HS-27A (cell line): ENCODE results near the gene SUGCT.
"Not testable (repeated sequence)": the region's sequence is repeated elsewhere in the genome, so short reads cannot be mapped to it uniquely, and the experiment has no call there.

Source experiments
- DNase-seq: peaks from one replicate; pipeline ENCODE4 v3.0.0-alpha.2; 2012; ENCODE audit warnings: low read depth, missing footprints

Gene SUGCT

GRCh38 chr7:40200791-40201190 lies 66.0 kb downstream of the SUGCT start:
- DNase-seq: no peak

DNA sequence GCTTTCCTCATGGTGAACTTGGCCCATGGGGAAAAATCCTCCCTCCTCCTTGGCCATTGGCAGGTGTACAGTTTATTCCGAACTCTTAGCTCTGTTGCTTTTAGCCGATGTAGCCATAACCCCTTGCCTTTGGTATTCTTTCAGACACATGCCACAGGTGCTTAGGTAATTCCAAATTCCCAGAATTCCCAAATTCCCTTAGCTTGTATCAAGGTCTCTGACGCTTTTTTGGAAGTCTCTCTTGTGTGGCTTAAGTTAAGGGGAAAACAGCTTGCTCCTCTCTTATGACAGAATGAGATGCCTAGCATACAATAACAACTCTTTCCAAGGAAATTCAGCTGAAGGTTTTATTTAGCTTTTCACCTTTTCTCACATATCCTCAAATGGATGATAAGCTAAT lies 68.0 kb downstream of the SUGCT start:
- DNase-seq: no peak

DNA sequence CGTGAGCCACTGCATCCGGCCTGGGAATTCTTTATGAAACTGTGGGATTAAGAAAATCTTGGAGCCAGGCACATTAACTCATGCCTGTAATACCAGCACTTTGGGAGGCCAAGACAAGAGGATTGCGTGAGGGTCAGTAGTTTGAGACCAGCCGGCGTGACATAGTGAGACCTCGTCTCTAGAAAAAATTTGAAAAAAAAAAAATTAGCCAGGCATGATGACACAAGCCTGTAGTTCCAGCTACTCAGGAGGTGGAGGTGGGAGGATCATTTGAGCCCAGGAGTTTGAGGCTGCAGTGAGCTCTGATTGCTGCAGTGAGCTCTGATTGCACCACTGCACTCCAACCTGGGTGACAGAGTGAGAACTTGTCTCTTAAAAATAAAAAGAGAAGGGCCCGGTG lies 69.8 kb downstream of the SUGCT start:
- DNase-seq: no peak

DNA sequence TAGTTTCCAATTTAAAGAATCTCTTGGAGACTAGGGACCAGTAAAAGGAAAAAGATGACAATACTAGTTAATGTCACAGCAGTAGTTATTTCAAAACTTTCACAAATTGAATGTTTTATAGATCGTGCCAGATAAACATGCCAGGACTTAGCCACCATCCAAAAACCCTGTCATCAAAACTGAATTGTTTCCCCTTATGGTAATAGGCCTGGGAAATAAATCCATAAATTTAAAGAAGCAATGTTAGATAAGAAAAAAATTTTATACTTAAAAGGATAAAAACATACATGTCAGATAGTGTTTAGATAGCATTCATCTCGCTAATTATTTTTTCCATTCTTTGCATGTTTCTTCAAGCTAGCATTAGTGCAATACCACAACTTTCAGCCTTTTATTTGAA lies 71.2 kb downstream of the SUGCT start:
- no peak for DNase-seq

DNA sequence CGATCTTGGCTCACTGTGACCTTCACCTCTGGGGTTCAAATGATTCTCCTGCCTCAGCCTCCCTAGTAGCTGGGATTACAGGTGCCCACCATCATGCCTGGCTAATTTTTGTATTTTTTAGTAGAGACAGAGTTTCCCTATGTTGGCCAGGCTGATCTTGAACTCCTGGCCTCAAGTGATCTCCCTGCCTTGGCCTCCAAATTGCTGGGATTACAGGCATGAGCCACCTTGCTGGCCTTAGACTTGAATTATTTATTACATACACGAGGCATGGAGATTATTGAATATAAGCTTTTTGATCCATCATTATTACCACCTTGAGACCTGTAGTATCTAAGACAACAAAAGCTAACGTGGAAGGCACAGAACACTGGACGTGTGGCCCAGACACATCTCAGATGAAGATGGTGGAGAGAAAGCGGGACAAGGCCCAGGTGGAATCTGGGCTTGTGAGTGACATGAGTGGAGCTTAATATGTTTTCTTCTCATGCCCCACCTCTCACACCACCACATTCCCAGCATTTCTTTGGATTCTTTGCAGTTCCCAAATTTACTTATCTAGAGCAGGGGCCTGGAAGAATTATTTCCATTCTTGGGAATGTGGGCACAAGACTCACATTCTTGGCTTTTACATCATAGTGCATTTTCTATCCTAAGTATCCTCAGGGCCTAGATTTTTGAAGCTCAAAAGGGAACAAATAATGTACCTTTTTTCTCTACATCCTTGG lies 76.6 kb downstream of the SUGCT start:
- DNase-seq: no peak

- no peak for DNase-seq
These were observed 78.5 kb downstream of the SUGCT start for GRCh38 chr7:40213291-40213690.

DNA sequence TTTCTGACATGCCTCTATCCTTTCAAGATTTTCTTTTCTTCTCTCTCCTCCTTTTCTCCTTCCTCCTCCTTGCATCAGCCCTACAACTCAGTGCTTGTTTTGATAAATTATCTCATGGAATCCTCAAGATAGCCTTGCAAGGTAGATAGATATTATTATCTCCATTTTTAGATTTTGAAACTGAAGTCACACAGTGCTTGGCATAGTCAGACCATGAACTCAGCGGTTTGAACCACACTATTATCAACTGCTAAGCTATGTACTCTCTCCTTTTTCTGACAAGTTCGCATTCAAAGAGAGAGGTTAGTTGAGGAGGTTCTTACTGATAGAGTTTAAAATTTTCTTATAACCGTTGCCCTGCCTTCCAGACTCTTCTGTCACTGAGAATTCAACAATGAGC lies 79.1 kb downstream of the SUGCT start:
- no peak for DNase-seq

- not testable (repeated sequence) for DNase-seq
These were observed 83.8 kb downstream of the SUGCT start for GRCh38 chr7:40218612-40219011.

DNA sequence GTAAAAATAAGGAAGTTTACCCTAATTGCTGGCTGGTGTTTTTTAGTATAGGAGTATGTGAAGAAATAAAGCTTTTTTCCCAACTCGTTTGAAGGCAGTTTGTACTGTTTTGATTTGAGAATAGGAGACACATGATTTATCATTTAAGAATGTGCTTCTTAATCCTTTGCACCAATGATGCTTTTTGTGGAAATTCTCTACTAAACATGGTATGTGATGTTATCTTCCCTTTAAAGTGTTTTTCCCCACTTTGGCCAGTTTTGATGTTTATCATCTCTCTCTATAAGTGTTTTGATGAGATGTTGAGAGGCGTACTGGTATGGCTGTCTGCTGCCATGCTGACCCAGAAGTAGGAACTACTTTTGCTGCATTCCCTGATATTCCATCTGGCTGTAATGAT lies 85.1 kb downstream of the SUGCT start:
- no peak for DNase-seq

DNA sequence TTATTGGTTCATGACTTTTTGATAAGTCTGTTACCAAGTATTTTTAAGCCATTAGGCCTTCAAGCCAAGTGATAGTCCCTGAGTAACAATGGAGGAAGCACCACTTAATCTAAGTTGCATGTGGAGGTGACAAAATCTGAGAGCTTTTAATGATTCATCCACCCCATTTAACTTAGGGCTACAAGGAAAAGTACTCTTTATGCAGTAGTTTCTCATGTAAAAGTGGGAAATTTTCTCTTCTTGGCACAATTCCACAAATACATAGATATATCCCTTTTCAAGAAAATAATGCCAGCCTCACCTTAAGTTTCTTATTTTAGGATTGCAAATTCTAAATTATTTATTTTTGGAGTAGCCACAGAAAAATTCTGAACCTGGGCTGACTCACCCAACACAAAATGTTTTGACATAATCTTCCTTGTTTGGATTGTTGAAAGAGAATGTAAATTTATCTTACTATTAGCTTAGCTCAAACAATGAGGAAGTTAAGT lies 85.7 kb downstream of the SUGCT start:
- DNase-seq: no peak

- DNase-seq: no peak
These were observed 87.0 kb downstream of the SUGCT start for GRCh38 chr7:40221836-40222235.

GRCh38 chr7:40223451-40224127 lies 88.8 kb downstream of the SUGCT start:
- no peak for DNase-seq

- DNase-seq: no peak
These were observed 95.3 kb downstream of the SUGCT start for GRCh38 chr7:40230101-40230500.

- no peak for DNase-seq
These were observed 97.0 kb downstream of the SUGCT start for GRCh38 chr7:40231796-40232195.

DNA sequence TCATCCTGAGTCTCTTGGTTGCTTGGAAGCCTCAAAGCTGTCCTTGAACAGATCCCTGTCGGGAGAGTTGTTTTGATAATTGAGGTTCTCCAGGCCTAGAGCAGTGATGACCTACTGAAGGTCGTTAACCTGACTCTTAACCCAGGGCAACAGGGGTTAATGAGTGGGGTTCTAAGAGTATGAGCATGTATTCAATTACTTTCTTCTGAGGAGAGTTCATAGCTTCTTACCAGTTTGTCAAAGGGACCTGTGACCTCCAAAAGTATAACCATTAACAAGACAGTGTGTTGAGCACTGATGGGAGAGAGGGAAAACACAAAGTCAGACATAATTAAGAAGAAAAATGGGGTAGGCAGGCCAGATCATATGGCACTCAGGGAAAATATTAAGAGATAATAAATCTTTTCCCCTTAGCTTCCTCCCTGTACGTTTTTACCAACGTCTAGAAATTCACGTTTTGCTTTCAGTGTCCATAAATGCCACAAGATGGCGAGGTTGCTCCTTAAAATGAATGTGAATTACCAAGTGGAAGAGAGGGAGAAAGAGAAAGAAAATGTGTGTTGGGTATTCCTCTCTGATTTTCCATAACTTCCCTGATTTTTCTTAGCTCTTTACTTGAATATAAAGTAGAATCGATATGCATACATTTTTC lies 97.6 kb downstream of the SUGCT start:
- no peak for DNase-seq

DNA sequence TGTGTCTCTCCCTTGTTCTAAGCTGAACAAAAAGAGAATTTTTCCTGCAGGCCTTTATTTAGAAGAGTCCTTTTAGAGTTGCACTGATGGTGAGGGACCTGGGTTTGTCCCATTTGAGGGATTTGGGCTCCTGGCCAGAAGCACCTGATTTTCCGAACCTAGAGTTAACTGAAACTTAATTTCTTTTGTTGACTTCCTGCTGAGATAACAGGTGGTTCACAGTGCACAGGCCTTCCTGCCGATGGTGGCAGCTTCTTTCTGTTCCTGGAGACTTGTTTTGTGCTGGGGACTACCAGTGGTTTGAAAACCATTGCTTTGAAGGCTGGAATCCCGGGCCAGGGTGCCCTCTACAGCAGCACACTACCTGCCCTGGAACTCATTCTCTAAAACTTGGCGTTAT lies 99.2 kb downstream of the SUGCT start:
- DNase-seq: no peak

GRCh38 chr7:40234666-40235065 lies 99.9 kb downstream of the SUGCT start:
- no peak for DNase-seq

DNA sequence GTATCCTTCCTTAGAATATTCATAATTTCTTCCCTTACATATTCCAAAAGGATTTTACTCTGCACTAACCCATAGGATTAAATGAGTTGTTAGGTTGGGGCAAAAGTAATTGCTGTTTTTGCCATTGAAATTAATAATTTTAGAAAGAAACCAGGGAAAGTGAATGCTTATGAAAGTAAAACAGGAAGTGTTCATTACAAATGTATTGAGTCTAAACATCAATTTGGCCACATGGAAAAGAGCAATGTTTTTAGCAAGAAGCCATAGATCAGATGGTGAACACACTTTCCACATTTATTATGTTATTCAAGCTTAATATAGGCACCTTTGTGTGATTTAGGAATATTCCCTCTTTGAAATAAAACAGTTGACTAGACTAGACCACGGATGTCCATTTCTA lies 102.9 kb downstream of the SUGCT start:
- DNase-seq: no peak

GRCh38 chr7:40239755-40240303 lies 105.0 kb downstream of the SUGCT start:
- no peak for DNase-seq

DNA sequence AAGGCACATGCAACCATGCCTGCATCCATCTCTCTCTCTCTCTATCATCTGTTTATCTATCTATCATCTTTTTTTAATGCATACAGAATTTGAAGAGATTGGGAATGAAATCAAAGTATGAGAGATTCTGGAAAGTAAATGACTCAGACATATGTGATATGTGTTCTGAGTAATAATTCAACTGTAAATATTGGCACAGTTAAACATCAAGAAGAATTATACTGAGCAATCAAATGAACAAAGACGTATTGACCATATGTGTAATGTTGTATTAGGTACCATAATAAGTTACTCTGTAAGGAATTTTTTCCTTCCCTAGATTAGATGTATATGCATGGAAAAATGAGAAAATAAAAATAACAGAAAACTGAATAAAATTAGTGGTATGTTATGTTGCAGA lies 108.3 kb downstream of the SUGCT start:
- no peak for DNase-seq

GRCh38 chr7:40244226-40244625 lies 109.4 kb downstream of the SUGCT start:
- no peak for DNase-seq

GRCh38 chr7:40248681-40249080 lies 113.9 kb downstream of the SUGCT start:
- DNase-seq: no peak

GRCh38 chr7:40253444-40253843 lies 118.6 kb downstream of the SUGCT start:
- DNase-seq: not testable (repeated sequence)
